Gastroesophageal sphincter (tissue), 4 donors: Measurements from ENCODE around the gene LIN54. TPM values are rescaled to one million over a fixed set of nuclear protein-coding genes. Genes with fewer than 3 reads are reported as not detected.

Source experiments
- ATAC-seq: fragments of 150-250 bp; one replicate; pipeline ENCODE4 v1.9.1; 2016; ENCODE audit warnings: mild to moderate bottlenecking, moderate library complexity
- H3K27ac ChIP-seq, 4 donors: fragments of 200-600 bp; sonication (generic) in 3 of 4; 1 replicate in 3 of 4; 2 replicates in 1 of 4; pipeline ENCODE4 v1.5.1; 2016 to 2019
- H3K27me3 ChIP-seq: fragments of 200-600 bp; sonication (generic); one replicate; pipeline ENCODE4 v1.5.1; 2019
- H3K36me3 ChIP-seq, 2 donors: fragments of 200-600 bp; sonication (generic); one replicate each; pipeline ENCODE4 v1.5.1; 2019; ENCODE audit warnings: control low read depth in 1 of 2
- H3K4me1 ChIP-seq, 3 donors: fragments of 200-600 bp; sonication (generic); 1 replicate in 2 of 3; 2 replicates in 1 of 3; pipeline ENCODE4 v1.5.1; 2016 to 2019; ENCODE audit warnings: control low read depth in 2 of 3
- H3K4me3 ChIP-seq, 2 donors: fragments of 200-600 bp; sonication (generic); one replicate each; pipeline ENCODE4 v1.5.1; 2019; ENCODE audit warnings: mild to moderate bottlenecking in 1 of 2, moderate library complexity in 1 of 2
- H3K9me3 ChIP-seq, 3 donors: fragments of 200-600 bp; sonication (generic); one replicate each; pipeline ENCODE4 v1.5.1; 2017 to 2019; ENCODE audit warnings: control low read depth in 2 of 3
- CTCF ChIP-seq, 4 experiments: fragments of 200-600 bp in 2 of 4; fragments of 450-650 bp in 2 of 4; sonication (generic) in 1 of 4; IDR thresholded peaks; one replicate each; pipeline ENCODE4 v1.5.1; 2017 to 2019; ENCODE audit warnings: antibody characterized with exemption in 4 of 4, mild to moderate bottlenecking in 2 of 4, moderate library complexity in 2 of 4
- EP300 ChIP-seq: sonication (generic); formaldehyde crosslinking; IDR thresholded peaks from one replicate; pipeline ENCODE4 v1.6.1; 2017; ENCODE audit warnings: antibody characterized with exemption, mild to moderate bottlenecking
- POLR2A ChIP-seq, 2 donors: fragments of 450-650 bp; IDR thresholded peaks; one replicate each; pipeline ENCODE4 v1.6.1; 2017; ENCODE audit warnings: antibody characterized with exemption in 2 of 2, mild to moderate bottlenecking in 2 of 2, moderate library complexity in 1 of 2
- POLR2AphosphoS5 ChIP-seq: sonication (generic); formaldehyde crosslinking; IDR thresholded peaks from one replicate; pipeline ENCODE4 v1.6.1; 2017; ENCODE audit warnings: antibody characterized with exemption
- WGBS, 2 donors: methylation state at CpG; one replicate each; pipeline ENCODE4 v1.1.5; 2018; ENCODE audit warnings: low coverage in 1 of 2; 5-methylcytosine and 5-hydroxymethylcytosine counted together
- total RNA-seq, 4 donors: library from RNA; depleted of rRNA; stranded (reverse); fragments of >200 nt; gene quantifications; one replicate each; pipeline ENCODE4 v1.1.0, GENCODE V29; 2016

The LIN54 gene
- total RNA-seq, 4 donors from 2014 or later = 7.8 to 15.3 (median 10.2) TPM

GRCh38 chr4:83019794-83020494 is 9.3 kb upstream of the LIN54 start:
- Histone ChIP-seq H3K27me3 (no peaks in the 10 kb centered on the region), H3K27ac (no peak overlapping the region), H3K36me3 (no peaks in the 10 kb centered on the region), H3K4me1 (no peaks in the 10 kb centered on the region), H3K9me3 (peaks cover 0 to 9% (median 0%) of the 10 kb centered on the region in 3 donors), H3K4me3 (no peak overlapping the region)
- 79 to 88% methylated on average over 3 of the region's 3 CpGs for WGBS, 2 donors
- ATAC-seq = no peak
- TF ChIP-seq POLR2AphosphoS5 = no peak
- TF ChIP-seq POLR2A (IDR thresholded peaks at IDR 0.05) = no peak
- no peak for TF ChIP-seq EP300
- TF ChIP-seq CTCF (IDR thresholded peaks at IDR 0.05) = no peak

GRCh38 chr4:83013902-83014301 is 3.3 kb upstream of the LIN54 start:
- peak overlapping the region in 2 of 4 donors; percentile 91 to 97 for H3K27ac ChIP-seq
- no peaks in the 10 kb centered on the region for H3K27me3 ChIP-seq
- H3K4me3 ChIP-seq = peak overlapping the region in 1 of 2 donors; percentile 72
- ATAC-seq = no peak
- H3K4me1 ChIP-seq = peaks cover 0 to 36% (median 13%) of the 10 kb centered on the region in 3 donors
- no peaks in the 10 kb centered on the region for H3K9me3 ChIP-seq
- H3K36me3 ChIP-seq = no peaks in the 10 kb centered on the region
- TF ChIP-seq POLR2AphosphoS5 = no peak
- no peak for TF ChIP-seq POLR2A (IDR thresholded peaks at IDR 0.05)
- no peak for TF ChIP-seq CTCF (IDR thresholded peaks at IDR 0.05)

GRCh38 chr4:83013420-83013867 is 2.8 kb upstream of the LIN54 start:
- ATAC-seq = no peak
- peak overlapping the region; percentile 55 to 97 (median 91) for H3K27ac ChIP-seq

GRCh38 chr4:83012687-83013419 is 2.2 kb upstream of the LIN54 start:
- peaks cover 0 to 47% (median 13%) of the 10 kb centered on the region in 3 donors for H3K4me1 ChIP-seq
- WGBS, 2 donors = 0% methylated on average over 1 to 5 of the region's 73 CpGs
- TF ChIP-seq EP300 (no peak), POLR2AphosphoS5 (peak; percentile 90), POLR2A (IDR thresholded peaks at IDR 0.05) (peak; percentile 2 to 20), CTCF (IDR thresholded peaks at IDR 0.05) (peak; percentile 31 to 77 (median 60))
- no peaks in the 10 kb centered on the region for H3K27me3 ChIP-seq
- peak overlapping the region; percentile 55 to 97 (median 91) for H3K27ac ChIP-seq
- no peaks in the 10 kb centered on the region for H3K36me3 ChIP-seq
- no peaks in the 10 kb centered on the region for H3K9me3 ChIP-seq
- H3K4me3 ChIP-seq = peak overlapping the region; percentile 65 to 72
- ATAC-seq = peak; percentile 97

More at GRCh38 chr4:83013420-83013867, 2.8 kb upstream of the LIN54 start:
- 0 to 8% methylated on average over 13 of the region's 13 CpGs for WGBS, 2 donors
- TF ChIP-seq POLR2AphosphoS5 = no peak
- no peak for TF ChIP-seq EP300
- TF ChIP-seq POLR2A (IDR thresholded peaks at IDR 0.05) = no peak
- no peak for TF ChIP-seq CTCF (IDR thresholded peaks at IDR 0.05)
- H3K4me3 ChIP-seq = peak overlapping the region; percentile 65 to 72
- no peaks in the 10 kb centered on the region for H3K9me3 ChIP-seq
- peaks cover 0 to 41% (median 13%) of the 10 kb centered on the region in 3 donors for H3K4me1 ChIP-seq
- H3K36me3 ChIP-seq = no peaks in the 10 kb centered on the region
- no peaks in the 10 kb centered on the region for H3K27me3 ChIP-seq
